ENCODE measurements around the gene G0S2. TPM values are rescaled to one million over a fixed set of nuclear protein-coding genes. Genes with fewer than 3 reads are reported as not detected.
A peak's percentile ranks its signal among the peaks of the same experiment; 100 is the strongest.

Gene G0S2
- total RNA-seq, 4 donors from 2014 or later: 60.8 to 1,224 (median 333) TPM

GRCh38 chr1:209702832-209703231 is 27.6 kb downstream of the G0S2 start:
- Histone ChIP-seq H3K4me1 (peaks cover 0 to 3% (median 0%) of the 10 kb centered on the region in 4 donors), H3K4me3 (no peak overlapping the region), H3K9me3 (no peaks in the 10 kb centered on the region), H3K27me3 (no peaks in the 10 kb centered on the region), H3K27ac (no peak overlapping the region), H3K36me3 (no peaks in the 10 kb centered on the region)
- TF ChIP-seq EP300 (IDR thresholded peaks at IDR 0.05): no peak
- TF ChIP-seq CTCF (IDR thresholded peaks at IDR 0.05): no peak
- no peak for TF ChIP-seq POLR2A (IDR thresholded peaks at IDR 0.05)
- DNase-seq (ENCODE audit: low spot score in 2 of 2): no peak
- WGBS, 2 donors: 56 to 59% methylated on average over 1 of the region's 1 CpG

DNA sequence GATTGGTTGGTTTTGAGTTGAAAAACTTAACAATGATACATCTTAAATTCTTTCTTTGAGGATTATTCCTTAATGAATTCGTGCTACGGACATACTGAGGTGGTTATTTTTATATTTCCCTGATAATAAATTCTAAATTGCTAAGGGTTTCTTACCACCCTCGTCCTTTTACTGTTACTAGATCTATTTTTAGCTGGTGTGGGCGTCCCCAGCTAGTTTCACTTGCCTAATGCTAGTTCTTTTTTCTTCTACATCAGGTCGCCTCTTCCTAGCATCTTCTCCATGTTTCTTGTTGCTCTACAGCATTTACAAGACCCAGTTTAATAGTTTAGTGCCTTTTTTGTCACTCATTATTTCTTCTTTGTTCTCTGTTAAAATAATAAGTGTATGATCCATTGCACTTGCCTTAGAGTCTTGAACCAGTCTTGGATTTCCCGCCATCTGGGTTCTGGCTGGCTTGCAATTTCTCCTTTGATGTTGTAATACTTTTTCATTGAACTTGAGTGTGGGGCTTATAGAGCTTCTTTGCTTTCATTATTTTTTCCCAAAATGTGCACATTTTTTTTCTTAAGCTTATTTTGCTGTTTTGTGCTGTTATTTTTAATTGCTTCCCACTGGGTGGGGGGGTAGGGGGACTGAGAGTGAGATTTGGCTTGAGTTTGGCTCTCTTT is 28.8 kb downstream of the G0S2 start:
- no peaks in the 10 kb centered on the region for H3K9me3 ChIP-seq
- no peak overlapping the region for H3K4me3 ChIP-seq
- no peak for DNase-seq (ENCODE audit: low spot score in 2 of 2)
- 63 to 65% methylated on average over 6 of the region's 6 CpGs for WGBS, 2 donors
- H3K36me3 ChIP-seq: no peaks in the 10 kb centered on the region
- H3K4me1 ChIP-seq: peaks cover 0 to 3% (median 0%) of the 10 kb centered on the region in 4 donors
- TF ChIP-seq CTCF (IDR thresholded peaks at IDR 0.05) (no peak), POLR2A (IDR thresholded peaks at IDR 0.05) (no peak), EP300 (IDR thresholded peaks at IDR 0.05) (no peak)
- H3K27me3 ChIP-seq: no peaks in the 10 kb centered on the region
- H3K27ac ChIP-seq: no peak overlapping the region

DNA sequence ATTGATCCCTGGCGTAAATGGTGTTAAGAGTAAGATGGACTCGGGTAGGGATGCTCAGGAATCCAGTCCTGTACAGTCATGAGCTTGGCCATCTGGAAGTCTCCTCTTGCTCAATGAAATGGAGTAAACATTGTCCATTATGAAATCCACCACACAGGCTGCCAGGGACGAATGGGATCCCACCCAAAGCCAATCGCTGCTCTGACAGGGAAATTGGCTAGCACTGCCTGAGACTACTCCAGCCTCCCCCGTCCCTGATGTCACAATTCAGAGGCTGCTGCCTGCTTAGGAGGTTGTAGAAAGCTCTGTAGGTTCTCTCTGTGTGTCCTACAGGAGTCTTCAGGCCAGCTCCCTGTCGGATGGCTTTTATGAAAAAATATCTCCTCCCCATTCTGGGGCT is 29.4 kb downstream of the G0S2 start, which contains the start of gene HSD11B1:
Gene HSD11B1 (plus strand): TSS at position 263 of the 400 bp plus-strand sequence. CDS start 97 bp downstream, at position 360.
- Histone ChIP-seq H3K4me1 (peaks cover 0 to 3% (median 0%) of the 10 kb centered on the region in 4 donors), H3K27me3 (no peaks in the 10 kb centered on the region), H3K4me3 (peak within 1 kb of the TSS in 1 of 4 donors; percentile 31), H3K9me3 (no peaks in the 10 kb centered on the region), H3K27ac (peak within 1 kb of the TSS in 2 of 4 donors; percentile 33 to 66), H3K36me3 (no peaks in the 10 kb centered on the region)
- no peak for TF ChIP-seq CTCF (IDR thresholded peaks at IDR 0.05)
- TF ChIP-seq POLR2A (IDR thresholded peaks at IDR 0.05): peak in 1 of 2 donors; percentile 18
- TF ChIP-seq EP300 (IDR thresholded peaks at IDR 0.05): peak in 1 of 2 donors; percentile 84
- peak; percentile 66 to 87 for DNase-seq (ENCODE audit: low spot score in 2 of 2)
- WGBS, 2 donors: 76 to 78% methylated on average over 6 of the region's 6 CpGs

GRCh38 chr1:209705033-209705598 is 29.9 kb downstream of the G0S2 start:
- TF ChIP-seq CTCF (IDR thresholded peaks at IDR 0.05): no peak
- TF ChIP-seq POLR2A (IDR thresholded peaks at IDR 0.05): no peak
- no peak for TF ChIP-seq EP300 (IDR thresholded peaks at IDR 0.05)
- H3K36me3 ChIP-seq: no peaks in the 10 kb centered on the region
- DNase-seq (ENCODE audit: low spot score in 2 of 2): no peak
- WGBS, 2 donors: 72% methylated on average over 2 of the region's 2 CpGs
- peak overlapping the region in 1 of 4 donors; percentile 31 for H3K4me3 ChIP-seq
- H3K27ac ChIP-seq: peak overlapping the region in 2 of 4 donors; percentile 33 to 66
- peaks cover 0 to 3% (median 0%) of the 10 kb centered on the region in 4 donors for H3K4me1 ChIP-seq
- H3K9me3 ChIP-seq: no peaks in the 10 kb centered on the region
- no peaks in the 10 kb centered on the region for H3K27me3 ChIP-seq

GRCh38 chr1:209706622-209707021 is 31.4 kb downstream of the G0S2 start:
- Histone ChIP-seq H3K27me3 (no peaks in the 10 kb centered on the region), H3K4me1 (peaks cover 0 to 3% (median 0%) of the 10 kb centered on the region in 4 donors), H3K36me3 (no peaks in the 10 kb centered on the region), H3K27ac (no peak overlapping the region), H3K4me3 (no peak overlapping the region), H3K9me3 (no peaks in the 10 kb centered on the region)
- DNase-seq (ENCODE audit: low spot score in 2 of 2): no peak
- 96 to 98% methylated on average over 3 of the region's 3 CpGs for WGBS, 2 donors
- no peak for TF ChIP-seq EP300 (IDR thresholded peaks at IDR 0.05)
- TF ChIP-seq CTCF (IDR thresholded peaks at IDR 0.05): no peak
- TF ChIP-seq POLR2A (IDR thresholded peaks at IDR 0.05): no peak
